HL-60 (cell line): ENCODE data around the gene NLGN3.

Experiments
- GABPA ChIP-seq: IDR thresholded peaks from 2 replicates; pipeline ENCODE4 v1.6.1; 2012; ENCODE audit warnings: low read depth
- POLR2AphosphoS5 ChIP-seq: IDR thresholded peaks from 2 replicates; pipeline ENCODE4 v1.6.1; 2012; ENCODE audit warnings: low read depth
- SPI1 ChIP-seq: IDR thresholded peaks from 2 replicates; pipeline ENCODE4 v1.6.1; 2012; ENCODE audit warnings: low read depth, mild to moderate bottlenecking, borderline replicate concordance
- TF ChIP-seq, protein P1 (sequence below): IDR thresholded peaks from one replicate; pipeline ENCODE4 v1.5.1; 2011; ENCODE audit warnings: low read length, control low read depth, inconsistent platforms; ENCODE audit not compliant: insufficient read depth
- TF ChIP-seq, protein P2 (sequence below): IDR thresholded peaks from 2 replicates; pipeline ENCODE4 v1.6.1; 2012; ENCODE audit warnings: low read depth; ENCODE audit not compliant: insufficient replicate concordance

DNA sequence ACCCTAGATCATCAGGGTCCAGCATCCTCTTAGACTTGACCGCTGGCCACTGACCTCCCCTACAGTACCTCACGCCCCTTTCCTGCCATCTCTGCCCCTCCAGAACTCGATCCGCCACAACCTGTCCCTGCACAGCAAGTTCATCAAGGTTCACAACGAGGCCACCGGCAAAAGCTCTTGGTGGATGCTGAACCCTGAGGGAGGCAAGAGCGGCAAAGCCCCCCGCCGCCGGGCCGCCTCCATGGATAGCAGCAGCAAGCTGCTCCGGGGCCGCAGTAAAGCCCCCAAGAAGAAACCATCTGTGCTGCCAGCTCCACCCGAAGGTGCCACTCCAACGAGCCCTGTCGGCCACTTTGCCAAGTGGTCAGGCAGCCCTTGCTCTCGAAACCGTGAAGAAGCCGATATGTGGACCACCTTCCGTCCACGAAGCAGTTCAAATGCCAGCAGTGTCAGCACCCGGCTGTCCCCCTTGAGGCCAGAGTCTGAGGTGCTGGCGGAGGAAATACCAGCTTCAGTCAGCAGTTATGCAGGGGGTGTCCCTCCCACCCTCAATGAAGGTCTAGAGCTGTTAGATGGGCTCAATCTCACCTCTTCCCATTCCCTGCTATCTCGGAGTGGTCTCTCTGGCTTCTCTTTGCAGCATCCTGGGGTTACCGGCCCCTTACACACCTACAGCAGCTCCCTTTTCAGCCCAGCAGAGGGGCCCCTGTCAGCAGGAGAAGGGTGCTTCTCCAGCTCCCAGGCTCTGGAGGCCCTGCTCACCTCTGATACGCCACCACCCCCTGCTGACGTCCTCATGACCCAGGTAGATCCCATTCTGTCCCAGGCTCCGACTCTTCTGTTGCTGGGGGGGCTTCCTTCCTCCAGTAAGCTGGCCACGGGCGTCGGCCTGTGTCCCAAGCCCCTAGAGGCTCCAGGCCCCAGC lies 43.8 kb upstream of the NLGN3 start:
- TF ChIP-seq, protein P1, sequence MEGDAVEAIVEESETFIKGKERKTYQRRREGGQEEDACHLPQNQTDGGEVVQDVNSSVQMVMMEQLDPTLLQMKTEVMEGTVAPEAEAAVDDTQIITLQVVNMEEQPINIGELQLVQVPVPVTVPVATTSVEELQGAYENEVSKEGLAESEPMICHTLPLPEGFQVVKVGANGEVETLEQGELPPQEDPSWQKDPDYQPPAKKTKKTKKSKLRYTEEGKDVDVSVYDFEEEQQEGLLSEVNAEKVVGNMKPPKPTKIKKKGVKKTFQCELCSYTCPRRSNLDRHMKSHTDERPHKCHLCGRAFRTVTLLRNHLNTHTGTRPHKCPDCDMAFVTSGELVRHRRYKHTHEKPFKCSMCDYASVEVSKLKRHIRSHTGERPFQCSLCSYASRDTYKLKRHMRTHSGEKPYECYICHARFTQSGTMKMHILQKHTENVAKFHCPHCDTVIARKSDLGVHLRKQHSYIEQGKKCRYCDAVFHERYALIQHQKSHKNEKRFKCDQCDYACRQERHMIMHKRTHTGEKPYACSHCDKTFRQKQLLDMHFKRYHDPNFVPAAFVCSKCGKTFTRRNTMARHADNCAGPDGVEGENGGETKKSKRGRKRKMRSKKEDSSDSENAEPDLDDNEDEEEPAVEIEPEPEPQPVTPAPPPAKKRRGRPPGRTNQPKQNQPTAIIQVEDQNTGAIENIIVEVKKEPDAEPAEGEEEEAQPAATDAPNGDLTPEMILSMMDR = no peak
- TF ChIP-seq POLR2AphosphoS5 (no peak), GABPA (no peak), SPI1 (no peak)
- TF ChIP-seq, protein P2, sequence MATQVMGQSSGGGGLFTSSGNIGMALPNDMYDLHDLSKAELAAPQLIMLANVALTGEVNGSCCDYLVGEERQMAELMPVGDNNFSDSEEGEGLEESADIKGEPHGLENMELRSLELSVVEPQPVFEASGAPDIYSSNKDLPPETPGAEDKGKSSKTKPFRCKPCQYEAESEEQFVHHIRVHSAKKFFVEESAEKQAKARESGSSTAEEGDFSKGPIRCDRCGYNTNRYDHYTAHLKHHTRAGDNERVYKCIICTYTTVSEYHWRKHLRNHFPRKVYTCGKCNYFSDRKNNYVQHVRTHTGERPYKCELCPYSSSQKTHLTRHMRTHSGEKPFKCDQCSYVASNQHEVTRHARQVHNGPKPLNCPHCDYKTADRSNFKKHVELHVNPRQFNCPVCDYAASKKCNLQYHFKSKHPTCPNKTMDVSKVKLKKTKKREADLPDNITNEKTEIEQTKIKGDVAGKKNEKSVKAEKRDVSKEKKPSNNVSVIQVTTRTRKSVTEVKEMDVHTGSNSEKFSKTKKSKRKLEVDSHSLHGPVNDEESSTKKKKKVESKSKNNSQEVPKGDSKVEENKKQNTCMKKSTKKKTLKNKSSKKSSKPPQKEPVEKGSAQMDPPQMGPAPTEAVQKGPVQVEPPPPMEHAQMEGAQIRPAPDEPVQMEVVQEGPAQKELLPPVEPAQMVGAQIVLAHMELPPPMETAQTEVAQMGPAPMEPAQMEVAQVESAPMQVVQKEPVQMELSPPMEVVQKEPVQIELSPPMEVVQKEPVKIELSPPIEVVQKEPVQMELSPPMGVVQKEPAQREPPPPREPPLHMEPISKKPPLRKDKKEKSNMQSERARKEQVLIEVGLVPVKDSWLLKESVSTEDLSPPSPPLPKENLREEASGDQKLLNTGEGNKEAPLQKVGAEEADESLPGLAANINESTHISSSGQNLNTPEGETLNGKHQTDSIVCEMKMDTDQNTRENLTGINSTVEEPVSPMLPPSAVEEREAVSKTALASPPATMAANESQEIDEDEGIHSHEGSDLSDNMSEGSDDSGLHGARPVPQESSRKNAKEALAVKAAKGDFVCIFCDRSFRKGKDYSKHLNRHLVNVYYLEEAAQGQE = no peak
